Adrenal gland (tissue), 12 donors: ENCODE data around the gene TRPV4. TPM values are rescaled to one million over a fixed set of nuclear protein-coding genes. Genes with fewer than 3 reads are reported as not detected.
"Not testable (repeated sequence)": the region's sequence is repeated elsewhere in the genome, so short reads cannot be mapped to it uniquely, and the experiment has no call there.

Source experiments
- DNase-seq, 7 donors: peaks; one replicate each; pipeline ENCODE4 v3.0.0-alpha.2; 2019 to 2020
- H3K27ac ChIP-seq, 5 donors: fragments of 200-600 bp; sonication (generic) in 4 of 5; 1 replicate in 3 of 5; 2 replicates in 2 of 5; pipeline versions ENCODE4 v1.5.1 to v1.8.0; 2016 to 2020; ENCODE audit warnings: mild to moderate bottlenecking in 1 of 5
- H3K27me3 ChIP-seq: fragments of 200-600 bp; 2 replicates; pipeline ENCODE4 v1.8.0; 2021
- H3K36me3 ChIP-seq, 2 donors: fragments of 200-600 bp; replicated peaks in 1 of 2; 1 replicate in 1 of 2; 2 replicates in 1 of 2; pipeline versions ENCODE4 v1.5.1 to v1.8.0; 2018 to 2022
- H3K4me1 ChIP-seq, 2 donors: fragments of 200-600 bp; replicated peaks in 1 of 2; 1 replicate in 1 of 2; 2 replicates in 1 of 2; pipeline versions ENCODE4 v1.5.1 to v1.8.0; 2018 to 2021
- H3K4me3 ChIP-seq, 4 donors: fragments of 200-600 bp; sonication (generic) in 3 of 4; one replicate each; pipeline ENCODE4 v1.5.1; 2016 to 2018
- H3K9me3 ChIP-seq, 3 donors: fragments of 200-600 bp; sonication (generic) in 1 of 3; replicated peaks in 1 of 3; 1 replicate in 2 of 3; 2 replicates in 1 of 3; pipeline versions ENCODE4 v1.5.1 to v1.8.0; 2016 to 2021
- CTCF ChIP-seq, 6 experiments: fragments of 450-650 bp in 4 of 6; fragments of 200-600 bp in 2 of 6; sonication (generic) in 1 of 6; IDR thresholded peaks; 1 replicate in 5 of 6; 2 replicates in 1 of 6; pipeline versions ENCODE4 v1.5.1 to v1.8.0; 2016 to 2021; ENCODE audit warnings: antibody characterized with exemption in 6 of 6, mild to moderate bottlenecking in 2 of 6, moderate library complexity in 1 of 6
- POLR2A ChIP-seq, 2 donors: fragments of 450-650 bp; IDR thresholded peaks; one replicate each; pipeline ENCODE4 v1.6.1; 2017; ENCODE audit warnings: antibody characterized with exemption in 2 of 2, mild to moderate bottlenecking in 2 of 2, moderate library complexity in 1 of 2
- WGBS, 4 donors: extraction: QIAGEN DNeasy Blood & Tissue Kit in 2 of 4; methylation state at CpG; one replicate each; pipeline versions ENCODE4 v1.1.5 to v1.1.7; 2013 to 2017; 5-methylcytosine and 5-hydroxymethylcytosine counted together
- intact Hi-C, 2 donors: fragments of 100-400 bp; cut with DNase I; formaldehyde crosslinking; loops; one replicate each; pipeline versions ENCODE4 v1.14.1 to v1.15.0; 2022 to 2023
- polyA plus RNA-seq, 3 donors: library from polyadenylated mRNA; stranded (reverse); fragments of 200-250 nt in 2 of 3; fragments of 350-450 nt in 1 of 3; fragmentation: Illumina TruSeq in 1 of 3; extraction: RNeasy Lipid Tissue Mini Kit (QIAGEN cat#74804) in 1 of 3; gene quantifications; one replicate each; pipeline ENCODE4 v1.2.3, GENCODE V29; 2013 to 2014
- total RNA-seq, 9 donors: library from RNA; depleted of rRNA in 4 of 9; stranded (reverse); fragments of >200 nt in 4 of 9; fragments of 120-200 nt in 1 of 9; fragmentation: NEBNext Ultra II Directional in 1 of 9; extraction: Animal tissue kit (Norgen Biotek cat#: 25700) in 1 of 9; gene quantifications; one replicate each; pipeline versions ENCODE4 v1.1.0 to v1.2.4, GENCODE V29; 2013 to 2023
- donor health status: healthy with polysubstance abuse.
- donor health status: Bipolar disorder and iron deficiency.
- donor health status: DM: yes; HTN: yes; CAD: no.
- donor health status: DM: no; HTN: no; CAD: no.
- donor health status: DM: no; HTN: no; CAD: no.
- donor health status: DM: yes; HTN: yes; CAD: no.

Gene TRPV4
- total and polyA plus RNA-seq, 12 donors = 0.30 to 5.9 (median 1.4) TPM

- peak overlapping the region in 3 of 5 donors; percentile 39 to 69 (median 49) for H3K27ac ChIP-seq
- WGBS, 4 donors = 51 to 68% (median 63%) methylated on average over 3 of the region's 3 CpGs
Observed at GRCh38 chr12:109864916-109865315, 31.7 kb upstream of the TRPV4 start.

GRCh38 chr12:109863847-109864712, 30.9 kb upstream of the TRPV4 start:
- DNase-seq = peak in 6 of 7 donors; percentile 54 to 81 (median 68)
- H3K36me3 ChIP-seq = no peaks in the 10 kb centered on the region
- no peaks in the 10 kb centered on the region for H3K9me3 ChIP-seq
- 69 to 82% (median 77%) methylated on average over 9 of the region's 9 CpGs for WGBS, 4 donors
- TF ChIP-seq CTCF (IDR thresholded peaks at IDR 0.05) = no peak
- TF ChIP-seq POLR2A (IDR thresholded peaks at IDR 0.05) = no peak
- H3K27me3 ChIP-seq = no peaks in the 10 kb centered on the region
- no peak overlapping the region for H3K4me3 ChIP-seq
- peak overlapping the region in 2 of 5 donors; percentile 66 to 69 for H3K27ac ChIP-seq
- peaks cover 9 to 24% of the 10 kb centered on the region in 2 donors for H3K4me1 ChIP-seq
- intact Hi-C loops = no loop called here

More at GRCh38 chr12:109864916-109865315, 31.7 kb upstream of the TRPV4 start:
- Histone ChIP-seq H3K4me1 (peaks cover 9 to 24% of the 10 kb centered on the region in 2 donors), H3K27me3 (no peaks in the 10 kb centered on the region), H3K36me3 (no peaks in the 10 kb centered on the region), H3K9me3 (no peaks in the 10 kb centered on the region), H3K4me3 (no peak overlapping the region)
- TF ChIP-seq POLR2A (IDR thresholded peaks at IDR 0.05) = no peak
- no peak for TF ChIP-seq CTCF (IDR thresholded peaks at IDR 0.05)
- DNase-seq = no peak
- intact Hi-C loops = no loop called here

- H3K27ac ChIP-seq = peak overlapping the region in 2 of 5 donors; percentile 47 to 74
- WGBS, 4 donors = 68 to 91% (median 69%) methylated on average over 6 to 9 of the region's 9 CpGs
- intact Hi-C loops = not testable (repeated sequence)
Observed at GRCh38 chr12:109862491-109862890, 29.3 kb upstream of the TRPV4 start.

GRCh38 chr12:109861689-109862314, 28.6 kb upstream of the TRPV4 start:
- intact Hi-C loops = no loop called here
- peak in 1 of 7 donors; percentile 34 for DNase-seq
- Histone ChIP-seq H3K27ac (peak overlapping the region in 2 of 5 donors; percentile 47 to 74), H3K27me3 (no peaks in the 10 kb centered on the region), H3K4me1 (peaks cover 9 to 24% of the 10 kb centered on the region in 2 donors), H3K4me3 (no peak overlapping the region), H3K9me3 (no peaks in the 10 kb centered on the region), H3K36me3 (peaks cover 0 to 17% of the 10 kb centered on the region in 2 donors)
- TF ChIP-seq POLR2A (IDR thresholded peaks at IDR 0.05) (no peak), CTCF (IDR thresholded peaks at IDR 0.05) (no peak)
- WGBS, 4 donors = 57 to 79% (median 64%) methylated on average over 7 to 17 of the region's 17 CpGs

More at GRCh38 chr12:109862491-109862890, 29.3 kb upstream of the TRPV4 start:
- not testable (repeated sequence) for H3K9me3 ChIP-seq, H3K27me3 ChIP-seq, H3K4me3 ChIP-seq
- peaks cover 0 to 10% of the 10 kb centered on the region in 2 donors for H3K36me3 ChIP-seq
- DNase-seq = peak in 5 of 7 donors; percentile 37 to 67 (median 48)
- H3K4me1 ChIP-seq = peaks cover 9 to 24% of the 10 kb centered on the region in 2 donors
